ENCODE results near the gene CYBA. TPM values are rescaled to one million over a fixed set of nuclear protein-coding genes. Genes with fewer than 3 reads are reported as not detected.

The CYBA gene
- total and polyA plus RNA-seq, 9 of the 15 experiments (the other 6 are each of a cell fraction or from before 2014, with no cell fraction given): 0.34 to 683 (median 93.0) TPM

GRCh38 chr16:88659160-88659559, 8.3 kb upstream of the CYBA start:
- Histone ChIP-seq H3K36me3 (ENCODE audit: control insufficient read depth, insufficient read depth, low read length) (peaks cover 61% of the 10 kb centered on the region; the same call in 2 of the 3 replicates), H3K9ac (ENCODE audit: insufficient read depth in 1 of 2, low read depth in 2 of 2, low read length in 2 of 2) (peak overlapping the region in 1 of 2 experiments; percentile 79; a peak in 2 of 4 replicates), H3K79me2 (ENCODE audit: control insufficient read depth, insufficient read depth, low read length) (peaks cover 67% of the 10 kb centered on the region), H4K20me1 (replicated peaks; ENCODE audit: control insufficient read depth, insufficient read depth, low read length) (peaks cover 10% of the 10 kb centered on the region; the same call in 1 of the 2 replicates), H3K4me3 (no peak overlapping the region), H3K9me1 (ENCODE audit: control insufficient read depth, insufficient read depth, low read length) (no peaks in the 10 kb centered on the region), H3K4me1 (replicated peaks in 1 of 2; ENCODE audit: control insufficient read depth in 2 of 2, insufficient read depth in 2 of 2, low read length in 2 of 2) (peaks cover 12 to 89% of the 10 kb centered on the region in 2 experiments), H3K27me3 (ENCODE audit: control insufficient read depth in 2 of 2, insufficient read depth in 2 of 2, low read length in 2 of 2) (no peaks in the 10 kb centered on the region), H3K4me2 (ENCODE audit: insufficient read depth, low read length) (no peak overlapping the region), H3K9me3 (replicated peaks; ENCODE audit: control insufficient read depth, insufficient read depth, low read depth, low read length) (no peaks in the 10 kb centered on the region), H3K27ac (ENCODE audit: extremely low read depth, low read depth, low read length) (no peak overlapping the region), H2AFZ (ENCODE audit: low read depth, low read length) (no peak overlapping the region)
- FAIRE-seq: no peak
- in situ Hi-C loops (cut with MboI): no loop called here
- DNase-seq (ENCODE audit: extremely low read depth in 1 of 4, low spot score in 3 of 4): no peak
- ChIA-PET CTCF (ENCODE audit: low intra/inter-chr PET ratio) (no interaction called here), POLR2A (no interaction called here)
- intact Hi-C loops (cut with micrococcal nuclease): no loop called here
- BruUV-seq (replicated peaks): no TSS peak
- WGBS (ENCODE audit: insufficient coverage, low coverage, missing lambda C conversion rate): 87% methylated on average over 25 of the region's 25 CpGs
- ATAC-seq: no peak
- TF ChIP-seq ZNF764 (CRISPR knock-in tag; IDR thresholded peaks at IDR 0.05; ENCODE audit: low read depth) (no peak), ZBTB33 (CRISPR knock-in tag; IDR thresholded peaks at IDR 0.05) (peak; percentile 50; the same call in 1 of the 2 replicates), CEBPZ (IDR thresholded peaks at IDR 0.05; ENCODE audit: borderline replicate concordance, low read depth, low read length) (no peak), NFIC (IDR thresholded peaks at IDR 0.05) (0 out of 2 replicates have a peak, but pooled peaks have one; percentile 1), MYBL2 (IDR thresholded peaks at IDR 0.05; ENCODE audit: low read depth) (no peak), MYBL2 (CRISPR knock-in tag; IDR thresholded peaks at IDR 0.05; ENCODE audit: borderline replicate concordance) (no peak), ZNF518B (CRISPR knock-in tag; IDR thresholded peaks at IDR 0.05) (no peak)
